Astrocyte of the cerebellum (primary cell): ENCODE measurements around the gene ING4.

ENCODE experiments used
- DNase-seq: peaks from one replicate; pipeline ENCODE4 v3.0.0-alpha.2; 2011; ENCODE audit warnings: low read depth
- H3K4me3 ChIP-seq: 2 replicates; pipeline ENCODE4 v1.5.1; 2011; ENCODE audit warnings: mild to moderate bottlenecking, low read depth, low read length, moderate library complexity
- in situ Hi-C: cut with HindIII; loops from 2 replicates; pipeline ENCODE4 v1.10.0; 2017; ENCODE audit warnings: low sequenced_read_pairs
- TF ChIP-seq, protein P1 (sequence below): IDR thresholded peaks from 2 replicates; pipeline ENCODE4 v1.5.1; 2012; ENCODE audit warnings: low read length, low read depth, moderate library complexity, mild to moderate bottlenecking; ENCODE audit errors: missing control alignments

ING4 gene

DNA sequence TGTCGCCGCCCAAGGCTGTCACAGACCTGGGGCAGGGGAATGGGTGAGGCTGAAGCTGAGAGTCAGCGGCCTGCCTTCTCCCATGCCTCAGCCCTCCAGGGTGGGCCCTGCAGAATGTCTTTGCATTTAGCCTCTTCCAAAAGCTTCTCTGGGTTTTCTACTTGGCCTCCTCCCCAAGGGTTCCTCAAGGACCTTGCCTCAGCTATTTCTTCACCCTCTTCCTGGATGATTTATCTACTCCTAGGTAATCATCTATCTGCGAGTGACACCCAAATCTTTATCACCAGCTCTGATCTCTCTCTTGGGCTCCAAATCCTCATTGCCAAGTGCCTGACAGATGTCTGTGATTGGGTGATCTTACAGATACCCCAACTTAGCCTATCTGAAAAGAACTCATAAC, 22.4 kb downstream of the ING4 start:
- H3K4me3 ChIP-seq: no peak overlapping the region
- no peak for DNase-seq
- TF ChIP-seq, protein P1, sequence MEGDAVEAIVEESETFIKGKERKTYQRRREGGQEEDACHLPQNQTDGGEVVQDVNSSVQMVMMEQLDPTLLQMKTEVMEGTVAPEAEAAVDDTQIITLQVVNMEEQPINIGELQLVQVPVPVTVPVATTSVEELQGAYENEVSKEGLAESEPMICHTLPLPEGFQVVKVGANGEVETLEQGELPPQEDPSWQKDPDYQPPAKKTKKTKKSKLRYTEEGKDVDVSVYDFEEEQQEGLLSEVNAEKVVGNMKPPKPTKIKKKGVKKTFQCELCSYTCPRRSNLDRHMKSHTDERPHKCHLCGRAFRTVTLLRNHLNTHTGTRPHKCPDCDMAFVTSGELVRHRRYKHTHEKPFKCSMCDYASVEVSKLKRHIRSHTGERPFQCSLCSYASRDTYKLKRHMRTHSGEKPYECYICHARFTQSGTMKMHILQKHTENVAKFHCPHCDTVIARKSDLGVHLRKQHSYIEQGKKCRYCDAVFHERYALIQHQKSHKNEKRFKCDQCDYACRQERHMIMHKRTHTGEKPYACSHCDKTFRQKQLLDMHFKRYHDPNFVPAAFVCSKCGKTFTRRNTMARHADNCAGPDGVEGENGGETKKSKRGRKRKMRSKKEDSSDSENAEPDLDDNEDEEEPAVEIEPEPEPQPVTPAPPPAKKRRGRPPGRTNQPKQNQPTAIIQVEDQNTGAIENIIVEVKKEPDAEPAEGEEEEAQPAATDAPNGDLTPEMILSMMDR: no peak
- in situ Hi-C loops: no loop called here

DNA sequence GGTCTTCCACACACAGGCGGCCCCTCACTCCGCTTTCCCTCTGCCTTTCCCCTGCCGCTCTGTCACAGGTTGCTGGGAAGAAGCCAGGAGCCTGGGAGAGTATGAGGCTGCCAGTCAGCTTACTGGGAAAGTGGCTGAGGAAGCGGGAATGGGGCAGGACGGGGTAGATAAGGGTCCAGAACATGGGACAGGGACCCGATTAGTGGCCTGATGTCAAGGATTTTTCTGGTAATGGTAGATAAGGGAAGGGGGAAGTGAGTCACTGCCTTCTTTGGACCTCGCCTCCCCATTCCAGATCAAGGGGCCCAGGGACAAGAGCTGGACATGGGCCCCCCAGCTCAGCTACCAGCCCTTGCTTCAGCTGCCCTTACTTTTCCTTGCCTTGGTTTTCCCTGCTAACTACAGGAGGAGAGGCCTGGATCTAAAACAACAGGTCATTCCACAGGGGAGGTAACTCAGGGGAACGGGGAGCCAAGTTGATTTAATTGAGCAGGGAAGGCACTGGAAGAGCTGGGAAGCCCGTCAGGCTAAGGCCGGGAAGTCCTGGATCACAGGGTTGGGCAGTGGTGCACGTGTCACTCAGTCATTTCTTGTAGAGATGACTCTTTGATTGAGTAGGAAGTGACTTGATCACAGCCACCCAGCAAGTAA, 23.6 kb downstream of the ING4 start:
- no peak for DNase-seq
- H3K4me3 ChIP-seq: no peak overlapping the region
- TF ChIP-seq, protein P1: no peak
- in situ Hi-C loops: loop anchor here (10.0 kb wide), 1 partner anchor 156 kb away; no protein-coding TSS in a partner anchor

DNA sequence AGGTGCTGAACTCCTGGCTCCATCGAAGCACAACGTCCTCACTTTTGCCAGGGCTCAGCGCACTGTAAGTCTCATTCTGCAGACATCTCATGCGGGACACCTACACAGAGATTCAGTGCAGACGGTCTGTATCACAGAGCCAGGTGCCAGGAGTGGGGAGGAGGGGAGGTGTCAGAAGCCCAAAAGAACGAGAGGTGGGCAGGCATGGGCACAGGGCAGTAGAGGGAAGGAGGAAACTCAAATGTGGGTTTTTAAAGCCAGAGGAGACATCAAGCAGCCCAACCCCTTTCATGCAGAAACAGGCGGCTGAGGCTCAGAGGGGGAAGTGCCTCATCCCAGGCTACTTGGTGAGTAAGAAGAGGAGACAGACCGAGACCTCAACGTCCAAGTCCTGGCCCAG, 24.6 kb downstream of the ING4 start:
- DNase-seq: no peak
- no peak overlapping the region for H3K4me3 ChIP-seq
- in situ Hi-C loops: loop anchor here (10.0 kb wide), 1 partner anchor 156 kb away; no protein-coding TSS in a partner anchor
- TF ChIP-seq, protein P1: no peak

DNA sequence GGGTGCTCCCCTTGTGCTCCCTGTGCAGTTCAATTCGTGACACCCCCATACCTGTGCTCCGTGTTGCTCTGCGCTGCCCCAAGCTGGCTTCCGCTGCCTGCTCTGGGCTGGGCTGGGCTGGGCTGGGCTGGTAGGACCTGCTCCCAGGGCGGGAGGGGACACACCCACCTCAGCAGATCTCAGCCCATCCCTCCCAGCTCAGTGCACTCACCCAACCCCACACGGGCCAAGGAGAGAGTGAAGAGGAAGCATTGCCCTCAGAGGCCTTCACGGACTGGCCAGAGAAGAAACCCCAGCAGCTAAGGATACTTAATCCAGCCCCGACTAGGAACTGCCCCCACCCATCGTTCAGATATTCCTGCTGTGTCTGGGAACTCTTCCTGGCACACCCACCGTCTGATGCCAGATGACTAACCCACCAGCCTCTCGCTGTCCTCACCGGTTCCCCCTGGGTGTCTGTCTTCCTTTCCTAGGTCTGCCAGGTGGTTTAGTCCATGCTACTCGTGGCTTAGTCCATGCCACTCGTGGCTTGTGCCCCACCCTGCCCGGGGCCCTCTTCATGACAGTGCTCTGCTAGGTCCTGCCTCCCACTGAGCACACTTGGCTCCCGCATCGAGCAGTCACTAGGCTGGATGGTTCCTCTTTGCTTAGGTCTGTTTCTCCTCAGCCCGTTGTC, 26.9 kb downstream of the ING4 start, which contains the start of gene LPAR5:
TSS of gene LPAR5 (minus strand) at position 104 of the 676 bp plus-strand sequence. CDS start 14,711 bp downstream, outside the sequence.
- DNase-seq: no peak
- TF ChIP-seq, protein P1: no peak
- H3K4me3 ChIP-seq: no peak within 1 kb of the TSS
- in situ Hi-C loops: loop anchor here (10.0 kb wide), 1 partner anchor 159 kb away; no protein-coding TSS in a partner anchor

DNA sequence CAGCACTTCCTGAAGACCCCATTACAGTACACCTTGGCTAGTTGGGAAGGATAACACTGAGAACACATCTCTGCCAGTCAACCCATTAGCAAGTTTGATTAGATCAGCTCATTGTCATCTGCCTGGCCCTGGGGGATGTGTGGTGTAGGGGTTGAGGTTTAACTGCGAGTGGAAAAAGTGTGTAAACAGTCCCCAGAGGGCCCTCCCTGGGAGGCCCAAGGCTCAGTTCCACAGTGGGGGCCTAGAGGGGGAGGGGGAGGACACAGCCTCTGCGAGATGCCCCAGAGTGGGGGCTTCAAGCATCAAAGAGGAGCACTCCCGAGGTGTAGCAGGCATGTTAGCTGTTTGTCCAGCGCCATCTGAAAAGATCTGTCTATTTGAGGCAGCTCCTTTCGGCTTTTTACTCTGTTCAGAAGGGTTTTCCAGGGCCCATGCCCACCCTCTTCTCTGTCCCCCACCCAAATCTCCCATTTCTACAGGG, 27.5 kb downstream of the ING4 start:
- in situ Hi-C loops: loop anchor here (10.0 kb wide), 1 partner anchor 159 kb away; no protein-coding TSS in a partner anchor
- H3K4me3 ChIP-seq: no peak overlapping the region
- DNase-seq: no peak
- TF ChIP-seq, protein P1: no peak

DNA sequence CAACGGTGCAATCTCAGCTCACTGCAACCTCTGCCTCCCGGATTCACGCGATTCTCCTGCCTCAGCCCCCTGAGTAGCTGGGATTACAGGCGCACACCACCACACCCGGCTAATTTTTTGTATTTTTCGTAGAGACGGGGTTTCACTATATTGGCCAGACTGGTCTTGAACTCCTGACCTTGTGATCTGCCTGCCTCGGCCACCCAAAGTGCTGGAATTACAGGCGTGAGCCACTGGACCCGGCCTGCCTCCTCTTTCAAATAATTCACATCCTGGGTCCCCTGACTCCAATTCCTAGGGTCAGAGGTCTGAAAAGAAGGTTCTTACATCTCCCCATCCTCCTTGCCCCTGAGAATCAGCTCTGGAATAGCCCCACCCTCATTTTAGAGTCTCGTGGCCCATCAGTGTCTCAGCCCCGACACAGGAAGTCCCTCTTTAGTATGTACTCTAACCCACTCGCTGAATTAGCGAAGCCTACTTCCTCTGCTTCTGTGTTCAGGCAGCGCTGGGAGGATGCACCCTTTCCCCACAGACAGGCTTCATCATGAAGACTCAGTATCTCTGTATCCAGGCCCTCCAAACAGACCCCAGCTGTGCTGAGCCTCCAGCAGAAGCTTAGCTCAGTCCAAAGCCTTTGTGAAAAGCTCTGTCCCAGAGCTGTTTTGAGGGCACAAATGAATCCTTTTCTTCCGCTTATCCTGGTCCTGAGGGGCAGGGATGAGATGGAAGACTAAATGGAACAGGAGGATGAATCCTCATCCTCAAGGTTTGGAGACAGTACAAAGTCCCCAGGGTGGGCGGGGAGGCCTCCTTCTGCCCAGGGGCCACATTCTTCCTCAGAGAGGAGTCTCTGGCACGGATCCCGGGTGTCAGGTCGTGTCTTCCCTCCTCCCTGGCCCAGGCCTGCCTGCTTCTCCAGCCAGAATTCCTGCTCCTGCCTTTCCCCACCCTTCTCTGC, 30.6 kb downstream of the ING4 start:
- TF ChIP-seq, protein P1: no peak
- DNase-seq: no peak
- in situ Hi-C loops: loop anchor here (10.0 kb wide), 1 partner anchor 162 kb away; no protein-coding TSS in a partner anchor
- no peak overlapping the region for H3K4me3 ChIP-seq
